Measurements from ENCODE around the gene VEZF1. TPM values are rescaled to one million over a fixed set of nuclear protein-coding genes. Genes with fewer than 3 reads are reported as not detected.
A peak's percentile ranks its signal among the peaks of the same experiment; 100 is the strongest.

Gene VEZF1
- total and polyA plus RNA-seq, 2 experiments from 2014 or later: 20.9 to 57.3 TPM

DNA sequence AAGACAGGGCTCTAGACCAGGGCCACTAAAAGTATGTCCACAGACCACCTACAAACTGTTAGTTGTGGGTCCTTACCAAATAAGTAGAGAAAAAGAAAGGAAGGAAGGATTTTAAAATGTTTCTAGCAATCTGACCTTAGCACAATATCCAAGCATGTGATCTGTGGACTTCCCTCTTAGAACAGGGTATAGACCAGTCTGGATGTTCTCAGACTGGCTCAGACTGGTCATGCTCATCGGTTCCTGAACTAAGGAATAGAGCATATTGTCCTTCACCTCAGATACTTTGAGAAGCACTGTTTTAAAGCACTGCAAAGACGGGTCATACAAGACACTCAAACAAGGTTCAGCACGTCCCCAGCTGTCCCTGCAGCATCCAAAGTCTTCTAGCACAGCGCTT is 58.7 kb downstream of the VEZF1 start:
- Histone ChIP-seq H3K4me1 (ENCODE audit: insufficient read depth) (peaks cover 40% of the 10 kb centered on the region), H3K79me2 (peaks cover 45% of the 10 kb centered on the region), H3K9me2 (replicated peaks; ENCODE audit: insufficient read depth) (no peaks in the 10 kb centered on the region), H3K27me3 (no peaks in the 10 kb centered on the region), H3K27ac (peak overlapping the region; percentile 8), H3K36me3 (replicated peaks; ENCODE audit: insufficient read depth, low read depth) (no peaks in the 10 kb centered on the region), H4K20me1 (ENCODE audit: insufficient read depth, poor library complexity, severe bottlenecking) (no peaks in the 10 kb centered on the region), H3K4me3 (no peak overlapping the region), H3K4me2 (no peak overlapping the region), H3K9me3 (ENCODE audit: low read depth) (no peaks in the 10 kb centered on the region), H2AFZ (no peak overlapping the region)
- 79% methylated on average over 4 of the region's 4 CpGs for WGBS (ENCODE audit: low lambda C conversion rate, missing lambda C conversion rate)
- TF ChIP-seq, protein P1, sequence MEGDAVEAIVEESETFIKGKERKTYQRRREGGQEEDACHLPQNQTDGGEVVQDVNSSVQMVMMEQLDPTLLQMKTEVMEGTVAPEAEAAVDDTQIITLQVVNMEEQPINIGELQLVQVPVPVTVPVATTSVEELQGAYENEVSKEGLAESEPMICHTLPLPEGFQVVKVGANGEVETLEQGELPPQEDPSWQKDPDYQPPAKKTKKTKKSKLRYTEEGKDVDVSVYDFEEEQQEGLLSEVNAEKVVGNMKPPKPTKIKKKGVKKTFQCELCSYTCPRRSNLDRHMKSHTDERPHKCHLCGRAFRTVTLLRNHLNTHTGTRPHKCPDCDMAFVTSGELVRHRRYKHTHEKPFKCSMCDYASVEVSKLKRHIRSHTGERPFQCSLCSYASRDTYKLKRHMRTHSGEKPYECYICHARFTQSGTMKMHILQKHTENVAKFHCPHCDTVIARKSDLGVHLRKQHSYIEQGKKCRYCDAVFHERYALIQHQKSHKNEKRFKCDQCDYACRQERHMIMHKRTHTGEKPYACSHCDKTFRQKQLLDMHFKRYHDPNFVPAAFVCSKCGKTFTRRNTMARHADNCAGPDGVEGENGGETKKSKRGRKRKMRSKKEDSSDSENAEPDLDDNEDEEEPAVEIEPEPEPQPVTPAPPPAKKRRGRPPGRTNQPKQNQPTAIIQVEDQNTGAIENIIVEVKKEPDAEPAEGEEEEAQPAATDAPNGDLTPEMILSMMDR (IDR thresholded peaks at IDR 0.05; ENCODE audit: poor library complexity): no peak
- no peak for TF ChIP-seq EZH2 (IDR thresholded peaks at IDR 0.05; ENCODE audit: borderline replicate concordance)
- no peak for TF ChIP-seq EZH2phosphoT487 (IDR thresholded peaks at IDR 0.05; ENCODE audit: low read depth, severe bottlenecking, unreplicated experiment)
- no peak for DNase-seq (ENCODE audit: low spot score)

DNA sequence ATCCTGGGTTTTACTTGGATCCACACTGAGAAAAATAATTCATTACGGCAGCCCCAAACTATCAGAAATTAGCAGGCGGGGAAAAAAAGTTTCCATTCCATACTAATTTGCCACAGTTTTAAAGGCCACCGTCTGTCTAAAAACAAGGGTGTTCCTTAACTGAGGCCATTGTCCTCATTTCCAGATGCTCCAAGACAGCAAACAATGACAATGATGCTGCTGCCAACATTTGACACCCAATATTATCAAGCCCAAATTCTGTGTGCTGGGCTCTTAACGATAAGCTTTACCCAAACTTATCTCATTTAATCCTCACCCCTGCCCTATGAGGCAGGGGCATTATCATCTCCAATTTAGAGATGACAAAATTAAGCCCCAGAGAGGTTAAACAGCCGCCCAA is 59.1 kb downstream of the VEZF1 start:
- Histone ChIP-seq H3K27me3 (no peaks in the 10 kb centered on the region), H3K79me2 (peaks cover 44% of the 10 kb centered on the region)

DNA sequence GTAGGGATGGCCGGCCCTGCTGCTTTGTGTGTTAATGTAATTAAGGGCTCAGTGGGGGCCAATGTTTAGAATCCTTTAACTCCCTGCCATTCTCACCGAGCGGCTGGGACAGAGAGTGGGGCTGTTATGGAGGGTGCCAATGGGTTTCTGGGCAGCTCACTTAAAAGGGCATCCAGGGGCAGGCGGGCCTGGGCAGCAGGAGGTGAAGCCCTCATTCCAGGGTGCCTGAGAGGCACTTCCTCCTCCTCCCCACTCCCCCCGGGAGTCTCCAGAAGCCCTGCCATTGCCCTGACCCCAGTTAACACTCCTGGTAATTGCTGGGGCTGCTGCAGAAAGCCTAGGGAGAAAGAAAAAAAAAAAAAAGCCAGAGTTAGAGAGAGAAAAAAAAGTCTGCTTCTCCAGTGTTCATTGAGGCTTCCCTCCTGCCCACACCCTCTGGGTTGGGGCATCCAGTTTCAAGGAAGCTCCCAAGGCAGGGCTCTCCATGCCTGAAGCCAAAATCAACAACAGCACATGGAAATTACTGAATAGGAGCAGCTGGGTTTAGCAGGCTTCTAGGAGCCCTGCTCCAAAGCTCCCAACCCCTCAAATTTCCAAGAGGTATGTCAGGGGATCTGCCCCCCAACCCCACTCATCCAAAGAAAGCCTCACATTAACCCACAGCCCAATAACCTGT is 60.9 kb downstream of the VEZF1 start:
- Histone ChIP-seq H3K4me2 (peak overlapping the region; percentile 8), H3K79me2 (peaks cover 41% of the 10 kb centered on the region), H3K27me3 (no peaks in the 10 kb centered on the region), H3K9me3 (ENCODE audit: low read depth) (no peaks in the 10 kb centered on the region), H3K4me3 (no peak overlapping the region), H3K4me1 (ENCODE audit: insufficient read depth) (peaks cover 36% of the 10 kb centered on the region), H3K36me3 (replicated peaks; ENCODE audit: insufficient read depth, low read depth) (no peaks in the 10 kb centered on the region), H2AFZ (no peak overlapping the region), H3K27ac (peak overlapping the region; percentile 22), H4K20me1 (ENCODE audit: insufficient read depth, poor library complexity, severe bottlenecking) (no peaks in the 10 kb centered on the region), H3K9me2 (replicated peaks; ENCODE audit: insufficient read depth) (no peaks in the 10 kb centered on the region)
- WGBS (ENCODE audit: low lambda C conversion rate, missing lambda C conversion rate): 36% methylated on average over 5 of the region's 5 CpGs
- TF ChIP-seq EZH2 (IDR thresholded peaks at IDR 0.05; ENCODE audit: borderline replicate concordance): no peak
- TF ChIP-seq EZH2phosphoT487 (IDR thresholded peaks at IDR 0.05; ENCODE audit: low read depth, severe bottlenecking, unreplicated experiment): no peak
- TF ChIP-seq, protein P1 (IDR thresholded peaks at IDR 0.05; ENCODE audit: poor library complexity): no peak
- no peak for DNase-seq (ENCODE audit: low spot score)

More for the DNA sequence above, 59.1 kb downstream of the VEZF1 start:
- H3K4me3 ChIP-seq: no peak overlapping the region
- WGBS (ENCODE audit: low lambda C conversion rate, missing lambda C conversion rate): 58% methylated on average over 5 of the region's 5 CpGs
- no peak for DNase-seq (ENCODE audit: low spot score)
- peaks cover 40% of the 10 kb centered on the region for H3K4me1 ChIP-seq (ENCODE audit: insufficient read depth)
- H3K36me3 ChIP-seq (replicated peaks; ENCODE audit: insufficient read depth, low read depth): no peaks in the 10 kb centered on the region
- H2AFZ ChIP-seq: no peak overlapping the region
- H4K20me1 ChIP-seq (ENCODE audit: insufficient read depth, poor library complexity, severe bottlenecking): no peaks in the 10 kb centered on the region
- no peaks in the 10 kb centered on the region for H3K9me2 ChIP-seq (replicated peaks; ENCODE audit: insufficient read depth)
- no peak overlapping the region for H3K4me2 ChIP-seq
- H3K27ac ChIP-seq: peak overlapping the region; percentile 8
- H3K9me3 ChIP-seq (ENCODE audit: low read depth): no peaks in the 10 kb centered on the region
- TF ChIP-seq, protein P1 (IDR thresholded peaks at IDR 0.05; ENCODE audit: poor library complexity): no peak
- no peak for TF ChIP-seq EZH2 (IDR thresholded peaks at IDR 0.05; ENCODE audit: borderline replicate concordance)
- no peak for TF ChIP-seq EZH2phosphoT487 (IDR thresholded peaks at IDR 0.05; ENCODE audit: low read depth, severe bottlenecking, unreplicated experiment)
